Testis (tissue), 2 donors: ENCODE data around the gene LASP1NB.
"Not testable (repeated sequence)": the region's sequence is repeated elsewhere in the genome, so short reads cannot be mapped to it uniquely, and the experiment has no call there.

Source experiments
- DNase-seq: peaks from one replicate; pipeline ENCODE4 v3.0.0-alpha.2; 2019
- H3K27ac ChIP-seq, 2 donors: fragments of 200-600 bp; sonication (generic); one replicate each; pipeline ENCODE4 v1.5.1; 2019
- H3K27me3 ChIP-seq: fragments of 200-600 bp; sonication (generic); one replicate; pipeline ENCODE4 v1.5.1; 2019
- H3K36me3 ChIP-seq: fragments of 200-600 bp; sonication (generic); one replicate; pipeline ENCODE4 v1.5.1; 2017; ENCODE audit warnings: low read depth; ENCODE audit errors: missing control alignments
- H3K4me1 ChIP-seq: fragments of 200-600 bp; sonication (generic); one replicate; pipeline ENCODE4 v1.5.1; 2019
- H3K4me3 ChIP-seq, 2 donors: fragments of 200-600 bp; sonication (generic); one replicate each; pipeline ENCODE4 v1.5.1; 2017 to 2019
- H3K9me3 ChIP-seq: fragments of 200-600 bp; sonication (generic); one replicate; pipeline ENCODE4 v1.5.1; 2017
- POLR2A ChIP-seq: fragments of 450-650 bp; IDR thresholded peaks from one replicate; pipeline ENCODE4 v1.6.1; 2017; ENCODE audit warnings: antibody characterized with exemption, mild to moderate bottlenecking, moderate library complexity
- WGBS, 2 donors: methylation state at CpG; one replicate each; pipeline ENCODE4 v1.1.5; 2018; 5-methylcytosine and 5-hydroxymethylcytosine counted together
- intact Hi-C: fragments of 100-400 bp; cut with DNase I; formaldehyde crosslinking; loops from one replicate; pipeline ENCODE4 v1.15.1; 2023; ENCODE audit warnings: low total_unique reads
- TF ChIP-seq, protein P1 (sequence below), 3 experiments: fragments of 450-650 bp in 2 of 3; fragments of 200-600 bp in 1 of 3; sonication (generic) in 1 of 3; IDR thresholded peaks; one replicate each; pipeline ENCODE4 v1.5.1; 2016 to 2019; ENCODE audit warnings: antibody characterized with exemption in 3 of 3, mild to moderate bottlenecking in 2 of 3, moderate library complexity in 1 of 3

LASP1NB gene

DNA sequence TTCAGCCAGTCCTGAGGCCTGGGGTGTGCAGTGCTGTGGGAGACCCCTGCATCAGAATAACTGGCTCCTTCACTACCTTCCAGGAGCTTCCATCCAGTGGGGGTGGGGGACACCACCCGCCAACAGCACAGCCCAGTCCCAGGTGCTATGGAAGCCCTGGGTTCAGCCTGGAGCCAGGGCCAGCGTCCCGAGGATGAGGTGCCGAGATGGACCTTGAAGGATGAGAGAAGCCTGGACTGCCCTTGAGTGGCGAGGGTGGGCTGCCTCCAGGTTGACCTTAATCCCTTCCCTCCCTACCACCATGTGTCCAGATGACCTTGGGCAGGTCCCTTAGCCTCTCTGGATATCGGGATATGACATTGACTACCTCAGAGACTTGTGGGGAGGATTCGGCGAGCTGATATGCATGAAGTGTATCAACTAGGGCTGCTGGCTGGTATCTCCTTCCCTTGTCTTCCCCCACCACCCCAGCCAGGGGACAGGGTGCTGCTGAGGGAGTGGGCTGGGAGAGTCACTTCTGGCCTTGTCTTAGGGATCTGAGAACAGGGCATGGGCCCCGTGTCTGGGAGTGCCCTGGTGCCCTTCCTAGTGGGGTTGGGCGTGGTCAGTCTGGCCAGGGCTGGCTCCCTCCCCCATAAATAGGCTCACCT, 14.2 kb upstream of the LASP1NB start:
- WGBS, 2 donors: 59 to 93% methylated on average over 10 of the region's 10 CpGs
- no peak overlapping the region for H3K27ac ChIP-seq
- intact Hi-C loops: no loop called here
- no peaks in the 10 kb centered on the region for H3K27me3 ChIP-seq
- TF ChIP-seq POLR2A: no peak
- TF ChIP-seq, protein P1, sequence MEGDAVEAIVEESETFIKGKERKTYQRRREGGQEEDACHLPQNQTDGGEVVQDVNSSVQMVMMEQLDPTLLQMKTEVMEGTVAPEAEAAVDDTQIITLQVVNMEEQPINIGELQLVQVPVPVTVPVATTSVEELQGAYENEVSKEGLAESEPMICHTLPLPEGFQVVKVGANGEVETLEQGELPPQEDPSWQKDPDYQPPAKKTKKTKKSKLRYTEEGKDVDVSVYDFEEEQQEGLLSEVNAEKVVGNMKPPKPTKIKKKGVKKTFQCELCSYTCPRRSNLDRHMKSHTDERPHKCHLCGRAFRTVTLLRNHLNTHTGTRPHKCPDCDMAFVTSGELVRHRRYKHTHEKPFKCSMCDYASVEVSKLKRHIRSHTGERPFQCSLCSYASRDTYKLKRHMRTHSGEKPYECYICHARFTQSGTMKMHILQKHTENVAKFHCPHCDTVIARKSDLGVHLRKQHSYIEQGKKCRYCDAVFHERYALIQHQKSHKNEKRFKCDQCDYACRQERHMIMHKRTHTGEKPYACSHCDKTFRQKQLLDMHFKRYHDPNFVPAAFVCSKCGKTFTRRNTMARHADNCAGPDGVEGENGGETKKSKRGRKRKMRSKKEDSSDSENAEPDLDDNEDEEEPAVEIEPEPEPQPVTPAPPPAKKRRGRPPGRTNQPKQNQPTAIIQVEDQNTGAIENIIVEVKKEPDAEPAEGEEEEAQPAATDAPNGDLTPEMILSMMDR (IDR thresholded peaks at IDR 0.05): no peak
- peaks cover 26% of the 10 kb centered on the region for H3K4me1 ChIP-seq
- H3K36me3 ChIP-seq: no peaks in the 10 kb centered on the region
- no peak overlapping the region for H3K4me3 ChIP-seq
- no peak for DNase-seq
- no peaks in the 10 kb centered on the region for H3K9me3 ChIP-seq

DNA sequence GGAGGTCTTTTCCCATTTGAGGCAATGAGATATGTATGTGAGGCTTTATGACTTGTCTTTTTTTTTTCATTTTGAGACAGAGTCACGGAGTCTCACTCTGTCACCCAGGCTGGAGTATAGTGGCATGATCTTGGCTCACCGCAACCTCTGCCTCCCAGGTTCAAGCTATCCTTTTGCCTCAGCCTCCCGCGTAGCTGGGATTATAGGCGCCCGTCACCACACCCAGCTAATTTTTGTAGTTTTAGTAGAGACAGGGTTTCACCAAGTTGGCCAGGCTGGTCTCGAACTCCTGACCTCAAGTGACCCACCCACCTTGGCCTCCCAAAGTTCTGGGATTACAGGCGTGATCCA, 13.7 kb upstream of the LASP1NB start:
- H3K27me3 ChIP-seq, H3K4me3 ChIP-seq, H3K36me3 ChIP-seq, DNase-seq, H3K27ac ChIP-seq, H3K9me3 ChIP-seq, intact Hi-C loops: not testable (repeated sequence)
- peaks cover 26% of the 10 kb centered on the region for H3K4me1 ChIP-seq
- WGBS, 2 donors: 87 to 88% methylated on average over 8 of the region's 8 CpGs

DNA sequence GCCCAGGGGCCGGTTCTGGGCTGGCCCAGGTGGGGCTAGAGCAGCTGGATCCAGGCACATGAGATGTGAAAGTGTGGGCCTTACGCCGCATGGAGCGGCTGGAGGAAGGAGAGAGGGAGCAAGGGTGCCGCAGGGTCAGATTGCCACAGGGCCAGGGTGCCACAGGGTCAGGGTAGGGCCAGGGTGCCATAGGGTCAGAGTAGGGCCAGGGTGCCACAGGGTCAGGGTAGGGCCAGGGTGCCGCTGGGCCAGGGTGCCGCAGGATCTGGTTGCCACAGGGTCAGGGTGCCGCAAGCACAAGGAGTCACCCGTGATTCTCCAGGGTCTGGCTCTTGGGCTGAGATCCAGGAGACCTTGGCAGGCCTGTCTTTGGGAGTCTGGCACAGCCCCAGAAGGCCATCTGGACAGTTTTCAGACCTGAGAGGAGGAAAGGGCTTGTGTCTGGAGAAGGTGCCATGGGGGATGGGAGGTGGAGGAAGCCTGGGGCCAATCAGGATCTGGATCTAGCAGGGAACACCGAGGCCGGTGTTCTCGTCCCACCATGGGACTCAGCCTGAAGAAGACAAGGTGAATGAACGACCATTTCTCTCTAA, 13.1 kb upstream of the LASP1NB start:
- Histone ChIP-seq H3K9me3 (no peaks in the 10 kb centered on the region), H3K27ac (no peak overlapping the region), H3K4me3 (no peak overlapping the region), H3K4me1 (peaks cover 26% of the 10 kb centered on the region), H3K27me3 (no peaks in the 10 kb centered on the region), H3K36me3 (no peaks in the 10 kb centered on the region)
- TF ChIP-seq, protein P1 (IDR thresholded peaks at IDR 0.05): no peak
- no peak for TF ChIP-seq POLR2A
- intact Hi-C loops: no loop called here
- 35 to 39% methylated on average over 8 to 13 of the region's 13 CpGs for whole genome bisulfite sequencing, 2 donors
- peak; percentile 77 for DNase-seq

DNA sequence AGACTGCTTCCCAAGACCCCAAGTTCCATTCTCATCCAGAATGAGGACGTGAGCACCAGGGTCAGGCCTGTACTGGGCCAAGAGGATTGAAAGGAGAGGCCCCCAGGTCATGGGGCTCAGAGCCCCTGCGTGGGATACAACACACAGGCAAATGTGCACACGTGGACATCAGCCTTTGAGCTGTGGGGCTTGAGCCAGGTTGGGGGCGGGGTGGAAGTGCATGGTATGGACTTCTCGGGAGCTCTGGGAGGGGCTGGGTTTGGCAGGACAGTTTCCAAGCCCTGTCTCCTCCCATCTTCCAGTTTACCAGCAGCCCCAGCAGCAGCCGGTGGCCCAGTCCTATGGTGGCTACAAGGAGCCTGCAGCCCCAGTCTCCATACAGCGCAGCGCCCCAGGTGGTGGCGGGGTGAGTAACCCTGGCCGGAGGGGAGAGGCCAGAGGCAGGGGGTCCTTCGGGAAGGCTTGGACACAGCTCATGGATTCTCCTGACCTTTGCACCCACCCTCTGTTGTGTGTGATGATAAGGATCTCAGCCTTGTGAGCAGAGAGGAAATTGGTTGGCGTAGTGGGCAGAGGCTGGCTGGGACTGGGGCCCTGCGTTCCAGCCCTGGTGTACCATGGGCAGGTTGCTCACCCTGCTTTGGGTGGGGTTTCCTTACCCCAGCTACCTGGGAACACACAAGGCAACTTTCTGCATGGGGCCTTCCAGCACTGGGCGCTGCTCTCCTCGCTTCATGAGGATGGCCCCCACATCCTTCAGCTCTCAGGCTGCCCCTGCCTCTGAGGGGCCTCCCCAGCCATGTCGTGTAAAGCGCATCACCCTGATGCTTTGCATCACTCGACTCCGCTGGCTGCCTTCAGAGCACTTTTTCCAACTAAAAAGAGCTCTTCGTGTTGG, 10.4 kb upstream of the LASP1NB start:
- WGBS, 2 donors: 87 to 93% methylated on average over 15 to 20 of the region's 20 CpGs
- Histone ChIP-seq H3K27me3 (no peaks in the 10 kb centered on the region), H3K27ac (no peak overlapping the region), H3K36me3 (no peaks in the 10 kb centered on the region), H3K4me1 (peaks cover 18% of the 10 kb centered on the region), H3K4me3 (no peak overlapping the region), H3K9me3 (no peaks in the 10 kb centered on the region)
- peak; percentile 14 for DNase-seq
- intact Hi-C loops: no loop called here
- no peak for TF ChIP-seq POLR2A
- TF ChIP-seq, protein P1 (IDR thresholded peaks at IDR 0.05): no peak

DNA sequence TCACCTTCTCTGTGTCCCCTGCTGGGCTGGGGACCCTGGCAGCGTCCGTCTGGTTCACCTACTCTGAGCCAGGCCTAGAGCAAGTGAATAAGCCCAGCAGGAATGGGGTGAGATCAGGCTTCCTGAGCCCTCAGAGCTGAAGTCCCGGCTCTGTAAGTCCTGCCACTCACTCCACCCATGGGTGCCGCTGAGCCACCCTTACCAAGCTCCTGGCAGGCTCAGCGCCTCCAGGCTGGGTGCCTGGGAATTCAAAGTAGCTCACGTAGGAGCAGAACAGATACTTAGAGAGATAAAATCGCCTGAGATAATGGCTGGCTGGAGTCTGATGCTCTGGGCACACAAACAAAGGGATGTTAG, 9.8 kb upstream of the LASP1NB start:
- Histone ChIP-seq H3K36me3 (no peaks in the 10 kb centered on the region), H3K27ac (no peak overlapping the region), H3K4me3 (no peak overlapping the region), H3K9me3 (no peaks in the 10 kb centered on the region), H3K4me1 (peaks cover 18% of the 10 kb centered on the region), H3K27me3 (no peaks in the 10 kb centered on the region)
- DNase-seq: peak; percentile 9
- intact Hi-C loops: no loop called here
- TF ChIP-seq, protein P1 (IDR thresholded peaks at IDR 0.05): no peak
- no peak for TF ChIP-seq POLR2A
- 88% methylated on average over 6 to 7 of the region's 7 CpGs for WGBS, 2 donors
